HG03521 (cell line): ENCODE results near the gene LPCAT1.

Source experiments
- ATAC-seq: cut with Tn5 transposase; IDR thresholded peaks from one replicate; pipeline ENCODE4 v1.9.1; 2021; ENCODE audit warnings: mild to moderate bottlenecking, moderate library complexity; ENCODE audit not compliant: unreplicated experiment

The LPCAT1 gene

DNA sequence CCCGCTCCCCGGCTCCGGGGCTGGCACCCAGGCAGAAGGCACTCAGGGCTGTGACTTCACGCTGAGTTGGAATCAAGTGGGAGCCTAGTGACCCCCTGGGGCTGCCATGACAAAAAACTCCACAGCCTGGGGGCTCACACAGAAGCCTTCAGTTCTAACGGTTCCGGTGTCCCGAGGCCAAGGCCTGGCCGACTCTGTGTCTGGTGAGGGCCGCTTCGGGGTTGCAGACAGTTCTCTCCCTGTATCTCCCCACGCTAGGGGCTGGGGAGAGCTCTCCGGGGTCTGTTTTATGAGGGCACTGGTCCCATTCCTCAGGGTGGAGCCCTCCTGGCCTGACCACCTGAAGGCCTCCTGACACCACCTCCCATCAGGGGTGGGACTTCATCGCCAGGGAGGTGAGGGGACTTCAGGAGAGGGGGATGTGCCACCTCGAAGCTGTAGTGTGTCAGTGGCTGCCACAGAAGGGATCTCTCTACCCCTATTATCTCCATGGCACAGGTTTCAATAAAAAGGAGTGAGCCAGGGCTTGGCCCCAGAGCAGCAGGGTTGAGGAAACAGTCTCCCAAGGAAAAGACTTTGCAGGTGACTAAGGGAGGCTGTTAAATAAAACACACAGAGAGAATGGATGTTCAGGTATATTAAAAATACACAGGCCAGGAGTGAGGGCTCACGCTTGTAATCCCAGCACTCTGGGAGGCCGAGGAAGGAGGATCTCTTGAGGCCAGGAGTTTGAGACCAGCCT lies 77.0 kb downstream of the LPCAT1 start:
- ATAC-seq = no peak

DNA sequence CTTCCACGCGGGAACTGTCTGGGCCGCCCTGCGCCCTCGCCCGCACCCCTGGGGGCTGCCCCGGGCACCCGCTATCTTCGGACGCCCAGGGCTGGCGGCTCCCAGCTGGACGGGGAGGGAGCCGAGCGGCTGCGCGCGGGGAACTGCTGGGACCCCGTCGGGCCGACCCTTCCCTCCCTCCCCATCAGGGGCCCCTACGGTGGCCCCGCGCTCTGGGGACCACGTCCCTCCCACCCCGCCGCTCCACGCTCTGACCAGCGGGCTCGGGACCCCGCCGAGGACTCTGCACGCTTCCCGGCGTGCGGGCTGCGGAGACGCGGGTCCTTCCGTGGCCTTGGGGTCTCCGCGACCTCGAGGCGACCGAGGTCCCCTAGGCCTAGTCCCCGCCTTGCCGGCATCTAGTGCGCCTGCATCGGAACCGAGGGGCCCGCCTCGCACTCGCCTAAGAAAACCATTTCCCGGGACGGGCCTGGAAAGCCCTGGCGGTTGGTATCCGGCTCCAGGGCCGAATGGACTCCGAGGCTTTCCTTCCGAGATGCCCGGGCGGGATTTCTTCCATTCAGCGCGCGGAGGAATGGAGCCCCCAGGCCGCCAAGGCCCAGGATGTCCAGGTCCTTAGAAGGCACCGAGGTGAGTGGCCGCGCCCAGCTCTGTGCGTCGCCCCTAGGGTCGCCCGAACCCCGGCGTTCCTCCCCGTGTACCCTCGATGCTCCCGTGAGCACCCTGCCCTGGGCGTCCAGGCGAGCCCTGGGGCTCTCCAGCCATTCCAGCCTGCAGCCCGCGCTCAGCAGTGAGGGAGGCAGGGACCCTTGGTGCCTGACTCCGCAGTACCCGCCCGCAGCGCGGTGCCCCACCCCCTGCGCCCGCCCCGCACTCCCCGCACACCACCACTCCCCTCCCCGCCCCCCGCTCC lies 77.8 kb downstream of the LPCAT1 start:
- ATAC-seq = no peak

DNA sequence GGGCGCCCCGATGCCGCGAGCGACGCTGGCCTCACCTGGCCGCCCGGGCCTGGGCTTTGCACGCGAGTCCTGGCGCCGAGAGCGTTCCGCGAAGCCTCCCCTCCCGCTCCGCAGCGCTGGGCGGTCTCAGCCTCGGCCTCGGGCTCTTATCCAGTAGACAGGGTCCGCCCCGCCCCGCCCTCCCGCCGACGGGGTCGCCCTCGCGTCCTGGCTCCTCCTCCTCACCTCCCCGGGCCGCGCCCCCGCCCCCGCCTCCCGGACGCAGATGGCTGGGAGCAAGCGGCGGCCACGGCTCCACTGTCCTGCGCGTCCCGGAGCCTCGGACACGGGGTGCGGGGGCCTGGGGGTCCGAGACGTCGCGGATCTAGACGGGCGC lies 78.5 kb downstream of the LPCAT1 start, which contains the start of gene SLC6A3:
SLC6A3 (minus strand) TSS at position 128 of the 376 bp plus-strand sequence. CDS start 2,243 bp downstream, outside the sequence.
- ATAC-seq = no peak

DNA sequence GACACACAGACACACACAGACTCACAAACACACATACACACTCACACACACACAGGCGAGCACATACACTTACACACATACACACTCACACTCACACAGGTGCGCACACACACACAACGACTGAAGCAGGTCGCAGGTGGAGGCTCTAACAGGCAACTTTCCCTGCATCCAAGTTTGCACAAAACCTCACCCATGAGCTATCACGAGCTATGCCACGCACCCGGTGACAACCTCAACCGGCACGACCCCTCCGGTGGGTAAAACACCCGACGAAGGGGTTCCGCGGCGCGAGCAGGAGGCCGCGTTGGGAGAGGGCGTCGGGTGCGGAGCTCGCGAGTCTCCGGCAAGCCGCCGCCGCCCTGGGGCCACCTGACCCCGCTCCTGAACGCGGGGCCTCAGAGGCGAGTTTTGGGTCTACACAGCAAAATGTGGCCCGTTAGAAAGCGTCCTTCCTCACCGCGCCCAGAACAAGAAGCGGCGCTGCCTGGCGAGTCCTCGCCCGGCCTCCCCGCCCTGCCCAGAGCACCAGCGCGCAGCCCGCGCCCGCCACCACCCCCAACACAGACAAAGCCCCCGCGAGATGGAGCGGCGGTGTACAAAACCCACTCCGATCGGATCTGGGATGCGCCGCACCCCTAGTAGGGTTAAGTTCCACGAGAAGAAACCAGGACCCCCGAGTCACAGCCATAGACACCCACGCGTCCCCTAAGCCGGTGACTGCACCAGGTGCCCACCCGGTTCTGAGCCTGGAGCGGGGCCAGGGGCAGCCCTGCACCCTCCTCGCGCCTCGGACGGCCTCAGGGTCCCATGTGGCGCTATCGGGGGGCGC lies 79.2 kb downstream of the LPCAT1 start:
- ATAC-seq = no peak

- no peak for ATAC-seq
These were observed 79.8 kb downstream of the LPCAT1 start for GRCh38 chr5:1443991-1444360.

DNA sequence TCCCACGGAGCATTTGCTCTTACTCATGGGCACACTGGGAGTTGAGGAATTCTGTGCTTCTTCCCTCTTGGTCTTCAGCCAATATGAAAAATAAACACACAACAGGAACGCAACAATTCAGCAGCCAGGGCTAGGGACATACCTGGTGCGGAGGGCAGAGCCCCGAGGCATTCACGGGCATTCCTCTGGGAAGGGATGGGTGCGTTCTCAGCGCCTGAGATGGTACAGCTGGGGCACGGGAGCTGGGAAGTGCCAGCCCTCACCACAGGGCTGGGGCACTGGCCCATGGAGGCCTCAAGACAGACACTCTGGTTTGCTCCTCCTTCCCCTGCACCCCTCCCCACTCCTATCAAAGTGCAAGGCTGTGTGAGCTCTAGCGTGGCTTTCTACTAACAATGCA lies 80.6 kb downstream of the LPCAT1 start:
- no peak for ATAC-seq

- ATAC-seq = no peak
These were observed 81.3 kb downstream of the LPCAT1 start for GRCh38 chr5:1442222-1443145.

- no peak for ATAC-seq
These were observed 82.4 kb downstream of the LPCAT1 start for GRCh38 chr5:1441166-1441865.

GRCh38 chr5:1440098-1440493 lies 83.7 kb downstream of the LPCAT1 start:
- no peak for ATAC-seq

GRCh38 chr5:1439388-1440097 lies 84.2 kb downstream of the LPCAT1 start:
- no peak for ATAC-seq

- ATAC-seq = no peak
These were observed 84.9 kb downstream of the LPCAT1 start for GRCh38 chr5:1438871-1439270.

GRCh38 chr5:1437876-1438559 lies 85.7 kb downstream of the LPCAT1 start:
- no peak for ATAC-seq

DNA sequence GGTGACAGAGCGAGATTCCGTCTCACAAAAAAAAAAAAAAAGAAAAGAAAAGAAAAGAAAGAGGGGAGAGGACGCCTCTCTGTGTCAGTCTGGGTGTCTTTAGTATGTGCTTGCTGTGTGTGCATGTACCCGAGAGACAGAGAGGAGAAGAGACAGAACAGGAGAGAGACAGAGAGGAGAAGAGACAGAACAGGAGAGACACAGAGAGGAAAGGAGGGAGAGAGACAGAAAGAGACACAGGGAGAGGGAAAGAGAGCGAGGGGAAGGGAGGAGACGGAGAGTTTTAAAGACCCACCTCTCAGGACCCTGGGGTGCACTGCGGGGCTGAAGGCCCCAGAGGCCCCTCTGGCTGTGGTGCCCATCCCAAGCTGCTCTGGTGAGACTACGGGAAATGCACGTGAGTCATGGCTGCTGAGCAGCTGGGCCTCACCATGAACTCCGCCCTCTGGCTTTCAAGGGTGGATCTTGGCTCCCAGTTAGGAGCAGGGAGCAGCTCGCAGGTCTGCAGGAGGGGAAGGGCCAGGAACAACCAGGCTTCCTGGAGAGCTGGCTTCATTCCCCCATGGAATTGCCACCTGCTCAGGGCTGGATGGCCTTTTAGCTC lies 86.4 kb downstream of the LPCAT1 start:
- ATAC-seq = no peak

GRCh38 chr5:1436681-1437080 lies 87.1 kb downstream of the LPCAT1 start:
- no peak for ATAC-seq

GRCh38 chr5:1436036-1436435 lies 87.7 kb downstream of the LPCAT1 start:
- no peak for ATAC-seq

DNA sequence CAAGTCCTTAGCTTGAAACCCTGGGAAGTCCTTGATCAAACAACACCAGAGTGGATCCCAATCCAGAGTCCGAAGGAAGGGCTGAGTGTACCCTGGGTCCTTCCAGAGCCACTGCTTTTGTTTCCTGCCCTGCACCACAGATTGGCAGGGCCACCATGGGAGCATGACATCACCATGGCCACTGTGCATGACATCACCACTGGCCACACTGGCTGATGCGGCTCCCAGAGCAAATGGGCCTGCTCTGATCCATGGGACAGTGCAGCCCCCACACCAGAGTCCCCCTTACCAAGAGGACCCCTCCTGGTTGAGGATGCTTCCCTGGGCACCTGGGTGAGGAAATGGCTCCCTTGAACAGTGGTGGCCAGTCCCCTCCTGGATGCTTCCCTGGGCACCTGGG lies 88.4 kb downstream of the LPCAT1 start:
- no peak for ATAC-seq

- ATAC-seq = no peak
These were observed 91.5 kb downstream of the LPCAT1 start for GRCh38 chr5:1432296-1432695.

DNA sequence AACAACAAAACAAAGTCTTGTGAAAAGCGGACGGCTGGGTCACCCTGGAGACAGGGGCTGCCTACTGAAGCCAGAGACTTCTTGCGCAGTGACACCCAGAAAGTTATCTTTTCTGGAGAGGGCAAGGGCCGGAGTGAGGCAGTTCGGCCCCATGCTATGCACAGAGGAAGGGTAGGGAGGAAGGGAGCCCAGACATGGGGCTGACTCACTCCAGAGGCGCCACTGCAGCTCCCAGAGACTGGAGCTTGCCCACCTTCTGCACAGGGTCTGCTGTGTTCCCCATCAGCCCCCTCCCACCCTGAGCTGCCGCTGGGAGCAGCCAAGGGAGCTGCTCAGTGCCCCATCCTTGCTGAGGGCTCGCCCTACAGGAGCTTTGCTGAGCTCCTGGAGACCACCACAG lies 91.9 kb downstream of the LPCAT1 start:
- no peak for ATAC-seq
